RPMI8226 (cell line): ENCODE measurements around the gene SH3RF3.
A peak's percentile ranks its signal among the peaks of the same experiment; 100 is the strongest.

Experiments
- DNase-seq: peaks from one replicate; pipeline ENCODE4 v3.0.0-alpha.2; 2015

SH3RF3 gene

GRCh38 chr2:109222422-109222821 lies 93.4 kb downstream of the SH3RF3 start:
- DNase-seq = no peak

DNA sequence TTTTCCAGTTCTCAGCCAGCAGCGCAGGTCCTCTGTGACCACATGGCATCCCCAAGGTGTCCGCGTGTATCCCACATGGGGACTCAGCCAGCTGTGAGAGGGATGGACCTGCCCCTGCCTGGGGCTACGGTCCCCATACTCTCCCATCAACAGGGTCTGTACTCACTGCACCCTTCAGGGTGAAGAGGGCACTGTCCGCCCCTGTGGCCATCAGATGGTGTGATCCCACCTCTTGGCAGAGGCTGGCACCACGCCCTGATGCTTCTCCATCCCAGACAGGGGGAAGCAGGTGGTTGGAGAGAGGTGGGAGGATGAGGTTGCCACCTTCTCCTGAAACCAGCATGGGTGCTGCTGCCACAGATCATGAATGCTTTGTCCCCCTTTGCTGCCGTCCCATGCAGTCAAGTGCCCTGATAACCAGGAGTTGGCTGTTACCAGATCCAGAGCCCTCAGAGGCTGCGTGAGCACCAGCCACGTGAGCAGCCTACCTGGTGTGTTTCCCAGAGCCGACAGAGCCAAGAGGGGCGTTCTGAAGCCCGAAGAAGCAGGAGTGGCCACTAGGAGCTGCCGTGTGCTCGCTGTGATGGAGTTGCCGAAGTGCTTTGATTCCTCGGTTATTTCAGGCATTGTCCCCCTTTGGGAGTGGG lies 93.9 kb downstream of the SH3RF3 start:
- DNase-seq = no peak

- DNase-seq = no peak
Measured at GRCh38 chr2:109223490-109223889, 94.5 kb downstream of the SH3RF3 start.

DNA sequence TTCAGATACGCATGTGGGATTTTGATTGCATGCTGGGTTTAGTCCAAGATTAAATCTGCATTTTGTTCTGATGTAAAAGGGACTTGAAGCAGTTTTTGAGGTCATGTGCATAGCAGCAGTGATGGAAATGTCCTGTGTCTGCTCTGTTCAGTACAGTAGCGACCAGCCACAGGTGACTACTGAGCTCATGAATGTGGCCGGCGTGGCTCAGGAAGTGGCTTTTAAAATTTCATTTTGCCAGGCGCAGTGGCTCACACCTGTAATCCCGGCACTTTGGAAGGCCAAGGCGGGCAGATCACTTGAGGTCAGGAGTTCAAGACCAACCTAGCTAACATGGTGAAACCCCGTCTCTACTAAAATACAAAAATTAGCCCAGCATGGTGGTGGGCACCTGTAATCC lies 95.3 kb downstream of the SH3RF3 start:
- peak; percentile 71 for DNase-seq

GRCh38 chr2:109225170-109225782 lies 96.3 kb downstream of the SH3RF3 start:
- DNase-seq = peak; percentile 74

- no peak for DNase-seq
Measured at GRCh38 chr2:109226128-109226527, 97.1 kb downstream of the SH3RF3 start.

DNA sequence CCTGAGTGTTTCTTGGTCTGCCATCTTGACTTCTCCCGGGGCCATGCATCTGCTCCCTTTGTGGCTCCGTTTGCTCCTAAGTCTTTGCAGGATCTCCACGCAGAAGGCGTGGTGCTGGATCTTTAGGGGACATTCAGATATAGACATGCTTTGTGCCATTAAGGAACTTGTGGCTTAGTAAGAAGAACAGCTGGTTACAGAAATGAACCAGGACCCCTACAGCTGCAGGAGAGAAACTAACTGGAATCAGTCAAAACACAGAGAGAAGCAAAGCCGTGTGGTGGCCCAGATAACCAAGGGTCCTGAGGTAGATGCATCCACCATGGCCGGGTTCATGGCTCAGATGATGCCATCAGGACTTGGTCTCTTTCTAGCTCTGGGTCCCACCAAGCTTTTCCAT lies 97.6 kb downstream of the SH3RF3 start:
- DNase-seq = no peak

GRCh38 chr2:109229094-109229675 lies 100.2 kb downstream of the SH3RF3 start:
- no peak for DNase-seq

GRCh38 chr2:109230941-109231420 lies 102.0 kb downstream of the SH3RF3 start:
- no peak for DNase-seq

DNA sequence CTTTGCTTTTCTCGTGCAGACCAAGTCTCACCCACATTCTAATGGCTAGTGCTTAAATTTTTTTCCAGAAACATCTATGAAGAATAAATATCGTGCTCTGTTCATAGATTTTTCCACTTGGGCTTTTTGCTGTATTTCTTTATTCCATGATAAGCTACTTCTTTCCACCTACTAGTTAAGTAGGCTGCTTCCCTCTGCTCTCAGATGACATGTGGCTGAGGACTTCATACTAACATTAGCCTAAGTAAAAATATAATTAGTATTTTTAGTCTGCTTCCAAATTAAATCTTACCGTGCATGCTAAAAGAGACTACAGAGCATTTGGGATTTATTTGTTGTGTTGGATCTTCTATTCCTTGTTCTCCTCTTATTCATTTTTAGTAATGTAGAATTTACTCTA lies 102.4 kb downstream of the SH3RF3 start:
- DNase-seq = no peak

DNA sequence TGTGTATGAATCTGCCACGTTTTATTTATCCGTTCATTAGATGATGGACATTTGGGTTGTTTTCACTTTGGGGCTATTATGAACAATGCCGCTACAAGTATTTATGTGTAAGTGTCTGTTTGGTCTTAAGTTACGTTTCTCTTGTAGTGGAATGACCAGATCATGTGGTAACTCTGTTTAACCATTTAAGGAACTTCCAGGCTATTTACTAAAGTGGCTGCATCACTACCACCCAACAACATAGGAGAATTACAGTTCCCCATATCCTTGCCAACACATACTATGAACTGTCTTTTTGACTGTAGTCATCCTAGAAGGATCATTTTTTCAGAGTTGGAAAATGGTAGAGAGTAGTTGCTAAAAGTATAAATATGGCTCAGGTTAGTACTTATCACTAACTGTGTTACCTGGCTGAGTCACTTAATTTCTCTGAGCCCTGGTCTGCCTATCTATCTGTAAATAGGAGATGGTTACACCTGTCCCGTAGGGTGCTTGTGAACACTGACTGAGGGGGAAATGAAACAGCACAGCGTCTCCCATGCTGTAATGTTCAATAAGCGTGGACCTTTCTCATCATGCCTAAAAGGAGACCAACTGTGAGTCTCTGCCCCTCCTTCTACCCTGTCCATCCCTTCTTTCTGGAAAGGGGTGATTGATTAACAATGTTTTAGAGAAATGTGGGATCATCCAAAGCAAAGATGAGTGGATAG lies 103.1 kb downstream of the SH3RF3 start:
- no peak for DNase-seq

DNA sequence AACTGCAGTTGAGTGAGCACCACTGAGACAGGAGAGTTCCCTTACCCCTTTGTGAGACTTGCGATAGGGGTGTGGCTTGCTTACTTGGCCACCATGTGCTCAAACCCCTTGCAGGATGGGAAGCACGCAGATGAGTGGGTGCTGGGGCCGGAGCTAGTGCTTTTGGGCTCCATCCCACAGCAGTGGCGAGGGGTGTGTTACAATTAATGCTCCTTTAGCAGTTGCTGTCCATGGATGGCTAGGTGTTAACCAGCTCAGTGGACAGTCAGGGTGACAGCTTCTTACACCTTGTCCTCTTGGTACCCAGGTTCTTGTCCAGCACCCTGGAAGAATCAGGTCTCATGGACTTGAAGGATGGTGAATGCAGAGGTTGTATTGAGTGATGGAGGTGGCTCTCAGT lies 103.9 kb downstream of the SH3RF3 start:
- no peak for DNase-seq

DNA sequence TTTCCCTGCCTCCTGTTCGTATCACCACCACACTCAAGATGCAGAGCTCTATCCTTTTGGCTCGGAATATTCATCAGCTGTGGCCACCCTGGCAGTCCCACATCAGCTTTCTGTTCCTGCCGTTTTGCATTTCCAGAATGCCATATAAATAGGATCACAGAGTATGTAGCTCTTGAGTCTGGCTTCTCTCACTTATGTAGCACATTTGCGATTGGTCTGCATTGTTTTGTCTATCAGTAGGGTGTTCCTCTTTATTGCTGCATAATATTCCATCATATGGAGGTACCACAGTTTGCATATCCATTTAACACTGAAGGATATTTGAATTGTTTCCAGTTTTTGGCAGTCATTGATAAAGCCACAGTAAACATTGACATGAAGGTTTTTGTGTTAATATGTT lies 104.6 kb downstream of the SH3RF3 start:
- no peak for DNase-seq

DNA sequence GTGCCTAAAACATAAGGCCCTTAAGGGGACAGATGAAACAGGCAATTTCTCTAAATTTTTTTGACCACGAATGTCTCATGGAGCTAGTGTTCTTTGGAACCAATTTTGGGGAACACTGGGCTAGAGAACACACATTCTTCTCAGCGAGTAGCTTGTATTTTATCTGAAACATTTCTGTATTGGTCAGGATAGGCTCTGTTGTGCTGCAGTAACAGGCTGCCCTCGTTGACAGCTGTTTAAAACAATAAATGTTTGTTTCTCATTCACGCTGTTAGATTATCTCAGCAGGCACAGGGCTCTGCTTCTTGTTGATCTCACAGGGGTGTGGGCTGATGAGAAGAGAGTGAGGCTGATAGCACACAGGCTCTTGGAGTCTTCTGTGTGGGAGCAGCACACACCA lies 105.3 kb downstream of the SH3RF3 start:
- no peak for DNase-seq

DNA sequence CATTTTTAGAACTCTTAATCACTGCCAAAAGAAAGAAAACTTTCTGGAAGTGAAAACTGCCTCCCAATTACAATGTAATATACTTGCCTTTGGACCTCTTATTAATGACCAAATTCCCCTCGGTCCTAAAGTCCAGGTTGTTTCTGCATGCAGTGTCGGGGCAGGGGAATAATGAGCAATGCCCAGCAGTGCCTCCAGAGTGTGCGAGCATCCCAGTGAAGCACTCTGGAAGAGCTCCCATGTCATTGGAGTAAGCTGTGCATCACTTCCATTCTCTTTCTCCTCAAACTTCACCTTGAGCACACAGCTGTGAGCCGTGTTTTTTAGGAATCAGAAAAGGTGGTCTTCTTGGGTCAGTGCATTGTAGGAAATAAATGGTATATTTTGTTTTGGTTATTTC lies 107.1 kb downstream of the SH3RF3 start:
- no peak for DNase-seq

DNA sequence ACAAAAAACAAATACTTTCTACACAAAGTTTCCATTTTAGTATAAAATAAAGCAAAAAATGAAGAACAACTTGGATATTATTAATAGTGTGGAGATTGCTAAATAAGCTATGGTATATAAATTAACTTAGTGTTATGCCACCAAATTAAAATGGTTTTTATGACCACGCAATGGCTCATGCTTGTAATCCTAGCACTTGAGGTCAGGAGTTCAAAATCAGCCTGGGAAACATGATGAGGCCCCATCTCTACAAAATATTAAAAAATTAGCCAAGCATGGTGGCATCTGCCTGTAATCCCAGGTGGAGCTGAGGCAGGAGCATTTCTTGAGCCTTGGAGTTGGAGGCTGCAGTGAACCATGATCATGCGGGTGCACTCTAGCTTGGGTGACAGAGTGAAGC lies 108.8 kb downstream of the SH3RF3 start:
- no peak for DNase-seq

GRCh38 chr2:109238580-109238979 lies 109.6 kb downstream of the SH3RF3 start:
- peak; percentile 51 for DNase-seq

- DNase-seq = no peak
Measured at GRCh38 chr2:109239720-109240119, 110.7 kb downstream of the SH3RF3 start.

- DNase-seq = peak; percentile 89
Measured at GRCh38 chr2:109242210-109242653, 113.2 kb downstream of the SH3RF3 start.

DNA sequence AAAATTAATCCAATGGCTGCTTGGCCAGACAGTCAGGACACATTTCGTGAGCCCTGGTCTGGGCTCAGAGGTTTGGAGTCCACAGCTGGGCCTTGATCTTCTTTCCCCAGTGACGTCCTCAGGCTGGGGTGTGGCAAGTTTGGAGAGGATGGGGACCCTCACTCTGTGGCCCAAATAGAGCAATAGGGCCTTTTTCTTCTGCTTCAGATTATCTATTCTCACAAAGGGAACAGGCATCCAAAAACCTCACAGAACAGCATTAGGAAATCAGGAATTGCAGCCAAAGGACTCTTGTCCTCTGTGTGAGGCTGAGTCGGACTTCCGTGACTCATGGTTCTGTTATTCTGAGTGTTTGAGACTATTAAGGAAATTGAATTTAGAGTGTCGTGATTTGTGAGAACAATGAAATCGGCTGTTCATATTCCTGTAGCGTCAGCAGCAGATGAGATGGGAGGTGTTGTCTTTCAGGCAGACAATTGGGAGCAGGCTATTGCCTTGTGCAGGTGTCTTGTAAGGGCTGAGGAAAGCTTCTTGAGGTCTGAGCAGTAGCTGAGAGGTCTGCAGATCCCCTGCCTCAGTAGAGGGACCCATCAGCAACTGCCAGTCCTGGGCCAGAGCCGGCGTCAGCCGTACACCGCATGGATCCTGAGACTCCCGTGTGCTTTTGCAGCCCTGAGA lies 113.8 kb downstream of the SH3RF3 start:
- peak; percentile 62 for DNase-seq

DNA sequence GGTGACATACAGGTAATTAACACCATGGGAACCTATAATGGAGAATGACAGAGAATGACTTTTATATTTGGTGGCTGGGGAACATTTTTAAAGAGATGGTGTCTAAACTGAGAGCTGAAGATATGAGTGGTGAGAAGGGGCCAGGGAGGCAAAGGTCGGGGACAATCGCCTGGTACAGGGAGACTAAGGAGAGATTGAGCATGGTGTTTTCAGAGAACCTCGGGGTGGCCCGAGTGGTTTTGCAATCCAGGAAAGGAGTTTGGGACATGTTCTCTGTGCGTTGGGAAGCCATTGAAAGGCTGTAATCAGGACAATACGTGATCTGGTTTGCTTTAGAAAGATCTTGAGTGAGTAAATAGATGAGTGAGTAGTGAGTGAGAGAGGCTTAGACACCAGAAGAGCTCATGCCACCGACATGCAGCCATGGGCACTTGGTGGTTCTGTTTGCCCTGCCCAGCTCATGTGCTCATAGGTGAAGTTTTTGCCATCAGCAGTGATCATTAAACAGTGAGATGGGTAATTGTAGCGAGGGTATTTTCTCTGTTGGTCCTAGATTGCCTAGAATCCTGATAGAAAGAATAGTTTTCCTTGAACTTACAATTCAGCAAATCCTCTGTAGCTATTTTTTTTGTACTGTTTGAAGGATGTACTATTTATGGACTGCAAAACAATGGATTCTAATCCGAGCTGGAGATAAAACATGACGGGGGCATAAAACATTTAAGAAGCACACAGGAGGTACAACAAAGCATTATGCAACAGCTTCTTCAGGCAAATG lies 114.7 kb downstream of the SH3RF3 start:
- no peak for DNase-seq

- peak; percentile 60 for DNase-seq
Measured at GRCh38 chr2:109244304-109244582, 115.2 kb downstream of the SH3RF3 start.
